Measurements from ENCODE around the gene HSPA12B. TPM values are rescaled to one million over a fixed set of nuclear protein-coding genes. Genes with fewer than 3 reads are reported as not detected.

The HSPA12B gene
- total and polyA plus RNA-seq, 2 experiments from 2014 or later, result 2.5 to 3.4 TPM

DNA sequence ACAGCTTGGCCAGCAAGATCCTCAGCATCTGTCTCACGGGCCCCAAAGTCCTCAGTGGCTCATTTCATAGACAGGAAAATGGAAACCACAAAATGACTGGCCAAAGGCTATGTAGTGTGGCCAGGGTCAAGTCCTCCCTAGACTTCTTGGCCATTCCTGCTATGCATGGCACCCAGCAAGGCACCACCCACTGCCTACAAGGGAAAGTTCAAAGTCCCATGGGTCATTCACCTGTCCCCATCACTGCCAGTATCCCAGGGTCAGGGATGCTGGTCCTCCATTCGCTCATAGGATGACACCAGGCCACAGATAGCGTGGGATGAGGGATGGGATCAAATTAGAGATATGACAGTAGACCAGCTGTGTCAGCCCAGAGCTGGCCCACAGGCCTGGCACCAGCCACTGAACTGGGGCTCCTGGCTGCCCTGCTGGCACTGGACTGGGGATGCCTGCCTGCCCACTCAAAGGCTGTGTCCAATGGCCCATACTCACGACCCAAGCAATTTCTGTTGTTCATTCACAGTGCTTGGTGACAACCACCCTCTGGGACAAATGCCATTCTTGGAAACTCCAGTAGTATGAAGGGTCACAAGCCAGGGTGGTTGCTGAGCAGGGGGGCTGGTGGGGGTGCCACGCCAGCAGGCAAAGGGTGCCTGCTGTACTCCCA, 23.5 kb downstream of the HSPA12B start:
- Histone ChIP-seq H3K36me3 (replicated peaks; ENCODE audit: insufficient read depth, low read depth) (no peaks in the 10 kb centered on the region), H3K4me2 (no peak overlapping the region), H2AFZ (no peak overlapping the region), H3K9me3 (ENCODE audit: low read depth) (no peaks in the 10 kb centered on the region), H3K27ac (no peak overlapping the region), H3K79me2 (no peaks in the 10 kb centered on the region), H3K4me1 (ENCODE audit: insufficient read depth) (peaks cover 4% of the 10 kb centered on the region), H3K9me2 (replicated peaks; ENCODE audit: insufficient read depth) (no peaks in the 10 kb centered on the region), H3K27me3 (peaks cover 7% of the 10 kb centered on the region), H4K20me1 (ENCODE audit: insufficient read depth, poor library complexity, severe bottlenecking) (no peaks in the 10 kb centered on the region), H3K4me3 (no peak overlapping the region)
- no peak for DNase-seq (ENCODE audit: low spot score)
- no peak for TF ChIP-seq CTCF (IDR thresholded peaks at IDR 0.05; ENCODE audit: poor library complexity)
- no peak for TF ChIP-seq EZH2phosphoT487 (IDR thresholded peaks at IDR 0.05; ENCODE audit: low read depth, severe bottlenecking, unreplicated experiment)
- TF ChIP-seq EZH2 (IDR thresholded peaks at IDR 0.05; ENCODE audit: borderline replicate concordance), result no peak
- 93% methylated on average over 4 of the region's 5 CpGs for WGBS (ENCODE audit: low lambda C conversion rate, missing lambda C conversion rate)

- Histone ChIP-seq H3K36me3 (replicated peaks; ENCODE audit: insufficient read depth, low read depth) (no peaks in the 10 kb centered on the region), H2AFZ (no peak overlapping the region), H3K27me3 (no peaks in the 10 kb centered on the region), H4K20me1 (ENCODE audit: insufficient read depth, poor library complexity, severe bottlenecking) (no peaks in the 10 kb centered on the region), H3K4me3 (no peak overlapping the region), H3K9me3 (ENCODE audit: low read depth) (no peaks in the 10 kb centered on the region), H3K4me2 (no peak overlapping the region), H3K9me2 (replicated peaks; ENCODE audit: insufficient read depth) (no peaks in the 10 kb centered on the region), H3K4me1 (ENCODE audit: insufficient read depth) (no peaks in the 10 kb centered on the region), H3K27ac (no peak overlapping the region), H3K79me2 (no peaks in the 10 kb centered on the region)
- WGBS (ENCODE audit: low lambda C conversion rate, missing lambda C conversion rate), result 94% methylated on average over 2 of the region's 2 CpGs
- TF ChIP-seq EZH2phosphoT487 (IDR thresholded peaks at IDR 0.05; ENCODE audit: low read depth, severe bottlenecking, unreplicated experiment) (no peak), EZH2 (IDR thresholded peaks at IDR 0.05; ENCODE audit: borderline replicate concordance) (no peak), CTCF (IDR thresholded peaks at IDR 0.05; ENCODE audit: poor library complexity) (no peak)
- no peak for DNase-seq (ENCODE audit: low spot score)
Observed at GRCh38 chr20:3757268-3757667, 24.8 kb downstream of the HSPA12B start.

GRCh38 chr20:3758566-3758965, 26.1 kb downstream of the HSPA12B start:
- H4K20me1 ChIP-seq (ENCODE audit: insufficient read depth, poor library complexity, severe bottlenecking), result no peaks in the 10 kb centered on the region
- H3K27ac ChIP-seq, result no peak overlapping the region
- TF ChIP-seq CTCF (IDR thresholded peaks at IDR 0.05; ENCODE audit: poor library complexity) (no peak), EZH2phosphoT487 (IDR thresholded peaks at IDR 0.05; ENCODE audit: low read depth, severe bottlenecking, unreplicated experiment) (no peak), EZH2 (IDR thresholded peaks at IDR 0.05; ENCODE audit: borderline replicate concordance) (no peak)
- no peaks in the 10 kb centered on the region for H3K9me3 ChIP-seq (ENCODE audit: low read depth)
- no peak for DNase-seq (ENCODE audit: low spot score)
- no peaks in the 10 kb centered on the region for H3K4me1 ChIP-seq (ENCODE audit: insufficient read depth)
- H3K4me3 ChIP-seq, result no peak overlapping the region
- H3K9me2 ChIP-seq (replicated peaks; ENCODE audit: insufficient read depth), result no peaks in the 10 kb centered on the region
- H3K36me3 ChIP-seq (replicated peaks; ENCODE audit: insufficient read depth, low read depth), result no peaks in the 10 kb centered on the region
- H3K4me2 ChIP-seq, result no peak overlapping the region
- 91% methylated on average over 10 of the region's 11 CpGs for WGBS (ENCODE audit: low lambda C conversion rate, missing lambda C conversion rate)
- no peak overlapping the region for H2AFZ ChIP-seq
- H3K27me3 ChIP-seq, result no peaks in the 10 kb centered on the region
- H3K79me2 ChIP-seq, result no peaks in the 10 kb centered on the region

Data from hepatocyte (in vitro differentiated cells).